ENCODE data around the gene YOD1.

DNA sequence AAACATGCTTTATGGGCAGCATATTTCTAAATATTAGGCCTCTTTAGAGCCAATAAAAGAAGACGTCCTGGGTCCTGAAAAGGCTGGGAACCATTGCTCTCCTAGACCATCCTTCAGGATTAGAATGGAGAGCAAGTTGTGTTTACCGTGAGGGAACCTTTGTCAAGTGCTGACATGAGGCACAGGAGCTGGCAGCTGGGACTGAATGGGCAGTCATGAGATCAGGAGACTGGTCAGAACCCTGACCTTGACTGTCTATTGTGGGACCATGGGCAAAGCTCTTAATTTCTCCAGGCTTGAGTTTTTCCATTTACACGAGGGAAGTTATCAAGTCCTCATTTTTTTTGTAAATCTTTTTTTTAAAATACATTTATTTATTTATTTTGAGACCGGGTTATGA is 7.2 kb upstream of the YOD1 start:
- no peak for TF ChIP-seq CTCF (IDR thresholded peaks at IDR 0.05; ENCODE audit: borderline replicate concordance, extremely low read depth, low read length, poor library complexity, severe bottlenecking)
- no peak for TF ChIP-seq EZH2 (IDR thresholded peaks at IDR 0.05; ENCODE audit: borderline replicate concordance, low read depth, low read length, severe bottlenecking)
